HEK293T (cell line): ENCODE data around the gene GDA.

Experiments used
- BHLHE40 ChIP-seq: fragments of 450-650 bp; IDR thresholded peaks from 2 replicates; pipeline ENCODE4 v1.6.1; 2016; ENCODE audit warnings: mild to moderate bottlenecking, moderate library complexity, borderline replicate concordance
- FOXK2 ChIP-seq: fragments of 450-650 bp; IDR thresholded peaks from 2 replicates; pipeline ENCODE4 v1.6.1; 2016; ENCODE audit warnings: mild to moderate bottlenecking
- FOXM1 ChIP-seq: fragments of 450-650 bp; IDR thresholded peaks from 2 replicates; pipeline ENCODE4 v1.6.1; 2017; ENCODE audit warnings: mild to moderate bottlenecking, borderline replicate concordance
- SP1 ChIP-seq: fragments of 450-650 bp; IDR thresholded peaks from 2 replicates; pipeline ENCODE4 v1.6.1; 2017
- SUZ12 ChIP-seq: fragments of 450-650 bp; IDR thresholded peaks from 2 replicates; pipeline ENCODE4 v1.6.1; 2016; ENCODE audit warnings: mild to moderate bottlenecking
- TARDBP ChIP-seq: fragments of 450-650 bp; IDR thresholded peaks from 2 replicates; pipeline ENCODE4 v1.6.1; 2016

DNA sequence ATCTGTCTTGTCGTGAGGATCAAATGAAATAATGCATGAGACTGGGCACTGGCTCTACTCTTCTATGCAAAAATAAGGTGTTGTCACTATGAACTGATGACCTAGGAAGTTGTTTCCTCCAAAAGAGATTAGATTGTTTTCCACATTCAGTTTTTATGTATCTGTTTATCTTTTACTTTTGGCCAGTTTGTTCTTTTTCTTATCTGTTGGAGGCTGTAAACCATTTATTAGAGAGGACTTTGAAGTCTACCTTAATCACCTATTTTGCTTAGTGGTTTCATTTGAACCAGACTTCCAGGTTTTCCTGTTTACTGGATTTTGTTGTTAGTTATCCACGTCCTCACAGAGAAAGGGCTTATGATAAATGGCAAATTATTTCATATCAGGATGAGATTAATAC, 21.5 kb upstream of the GDA start:
- TF ChIP-seq SP1 (no peak), SUZ12 (no peak), FOXM1 (no peak), BHLHE40 (no peak), FOXK2 (no peak), TARDBP (no peak)
